Panc1 (cell line): Measurements from ENCODE around the gene PTPN11.
"Not testable (repeated sequence)": the region's sequence is repeated elsewhere in the genome, so short reads cannot be mapped to it uniquely, and the experiment has no call there.

Experiments
- CTCF ChIP-seq: fragments of 450-650 bp; IDR thresholded peaks from 2 replicates; pipeline ENCODE4 v1.5.1; 2017; ENCODE audit warnings: mild to moderate bottlenecking
- POLR2AphosphoS5 ChIP-seq: IDR thresholded peaks from 2 replicates; pipeline ENCODE4 v1.6.1; 2012; ENCODE audit warnings: mild to moderate bottlenecking, low read depth, low read length, moderate library complexity
- REST ChIP-seq, 2 experiments: IDR thresholded peaks; 2 replicates each; pipeline ENCODE4 v1.6.1; 2011 to 2012; ENCODE audit warnings: low read depth in 2 of 2, control low read depth in 1 of 2, low read length in 1 of 2, mild to moderate bottlenecking in 1 of 2, moderate library complexity in 1 of 2; ENCODE audit not compliant: insufficient read depth in 1 of 2
- SIN3A ChIP-seq: IDR thresholded peaks from 2 replicates; pipeline ENCODE4 v1.6.1; 2012; ENCODE audit warnings: low read depth, mild to moderate bottlenecking, low read length, moderate library complexity, borderline replicate concordance; ENCODE audit not compliant: insufficient read depth

GRCh38 chr12:112457142-112457541 lies 38.4 kb downstream of the PTPN11 start:
- not testable (repeated sequence) for TF ChIP-seq SIN3A; CTCF; POLR2AphosphoS5; REST (IDR thresholded peaks at IDR 0.05; ENCODE audit: insufficient read depth in 1 of 2, low read depth in 2 of 2, low read length in 1 of 2)
